ENCODE data around the gene UHMK1. TPM values are rescaled to one million over a fixed set of nuclear protein-coding genes. Genes with fewer than 3 reads are reported as not detected.
A peak's percentile ranks its signal among the peaks of the same experiment; 100 is the strongest.

Gene UHMK1
- total and polyA plus RNA-seq, 7 donors = 16.7 to 62.1 (median 35.4) TPM

DNA sequence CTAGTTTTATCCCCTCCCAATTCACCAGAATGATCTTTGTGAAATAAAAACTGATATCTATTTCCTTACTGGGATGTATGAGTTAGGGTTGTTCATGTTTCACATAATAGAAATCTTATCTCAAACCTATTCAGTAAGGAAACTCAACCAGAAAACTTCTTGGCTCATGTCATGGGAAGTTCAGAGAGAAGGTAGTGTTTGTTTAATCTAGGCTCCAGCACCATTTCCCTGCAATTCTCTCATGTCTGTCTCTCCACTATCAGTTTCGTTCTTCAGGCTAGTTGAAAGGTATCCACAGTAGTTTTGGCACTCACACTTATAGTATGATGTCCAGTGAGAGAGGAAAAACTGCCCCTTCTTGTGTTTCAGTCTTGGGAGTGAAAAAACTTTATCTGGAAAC lies 34.6 kb upstream of the UHMK1 start:
- ATAC-seq = no peak
- no peaks in the 10 kb centered on the region for H3K9me3 ChIP-seq

DNA sequence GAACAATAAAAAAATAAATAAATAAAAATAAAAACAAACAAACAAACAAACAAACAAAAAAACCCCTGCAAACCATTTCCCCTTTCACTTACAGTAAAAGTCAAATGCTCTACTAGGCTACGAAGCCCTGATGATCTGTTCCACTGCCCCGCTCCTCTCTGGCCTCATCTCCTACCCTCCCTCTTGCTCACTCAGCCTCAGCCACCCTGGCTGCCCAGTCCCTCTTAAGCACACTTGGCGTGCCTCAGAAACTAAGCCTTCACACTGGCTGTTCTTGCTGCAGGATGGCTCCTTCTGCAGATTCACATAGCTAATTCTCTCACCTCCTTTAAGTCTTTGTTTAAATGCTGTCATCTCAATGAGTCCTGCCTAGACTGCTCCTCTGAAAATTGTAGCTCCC lies 30.8 kb upstream of the UHMK1 start:
- H3K36me3 ChIP-seq (ENCODE audit: insufficient read depth in 1 of 2, low read depth in 1 of 2) = no peaks in the 10 kb centered on the region
- WGBS, 3 donors = 82 to 92% (median 82%) methylated on average over 3 of the region's 3 CpGs
- no peak overlapping the region for H3K4me3 ChIP-seq

More for the DNA sequence above, 34.6 kb upstream of the UHMK1 start:
- no peaks in the 10 kb centered on the region for H3K4me1 ChIP-seq
- TF ChIP-seq, protein P1, sequence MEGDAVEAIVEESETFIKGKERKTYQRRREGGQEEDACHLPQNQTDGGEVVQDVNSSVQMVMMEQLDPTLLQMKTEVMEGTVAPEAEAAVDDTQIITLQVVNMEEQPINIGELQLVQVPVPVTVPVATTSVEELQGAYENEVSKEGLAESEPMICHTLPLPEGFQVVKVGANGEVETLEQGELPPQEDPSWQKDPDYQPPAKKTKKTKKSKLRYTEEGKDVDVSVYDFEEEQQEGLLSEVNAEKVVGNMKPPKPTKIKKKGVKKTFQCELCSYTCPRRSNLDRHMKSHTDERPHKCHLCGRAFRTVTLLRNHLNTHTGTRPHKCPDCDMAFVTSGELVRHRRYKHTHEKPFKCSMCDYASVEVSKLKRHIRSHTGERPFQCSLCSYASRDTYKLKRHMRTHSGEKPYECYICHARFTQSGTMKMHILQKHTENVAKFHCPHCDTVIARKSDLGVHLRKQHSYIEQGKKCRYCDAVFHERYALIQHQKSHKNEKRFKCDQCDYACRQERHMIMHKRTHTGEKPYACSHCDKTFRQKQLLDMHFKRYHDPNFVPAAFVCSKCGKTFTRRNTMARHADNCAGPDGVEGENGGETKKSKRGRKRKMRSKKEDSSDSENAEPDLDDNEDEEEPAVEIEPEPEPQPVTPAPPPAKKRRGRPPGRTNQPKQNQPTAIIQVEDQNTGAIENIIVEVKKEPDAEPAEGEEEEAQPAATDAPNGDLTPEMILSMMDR (IDR thresholded peaks at IDR 0.05) = no peak
- intact Hi-C loops (cut with DNase I) = no loop called here
- H3K27ac ChIP-seq = no peak overlapping the region
- WGBS, 3 donors = 39 to 45% (median 44%) methylated on average over 1 of the region's 1 CpG
- DNase-seq = no peak
- no peaks in the 10 kb centered on the region for H3K27me3 ChIP-seq (ENCODE audit: insufficient read depth in 3 of 3, low read length in 2 of 3)
- H3K36me3 ChIP-seq (ENCODE audit: insufficient read depth in 1 of 2, low read depth in 1 of 2) = no peaks in the 10 kb centered on the region
- no peak overlapping the region for H3K4me3 ChIP-seq

DNA sequence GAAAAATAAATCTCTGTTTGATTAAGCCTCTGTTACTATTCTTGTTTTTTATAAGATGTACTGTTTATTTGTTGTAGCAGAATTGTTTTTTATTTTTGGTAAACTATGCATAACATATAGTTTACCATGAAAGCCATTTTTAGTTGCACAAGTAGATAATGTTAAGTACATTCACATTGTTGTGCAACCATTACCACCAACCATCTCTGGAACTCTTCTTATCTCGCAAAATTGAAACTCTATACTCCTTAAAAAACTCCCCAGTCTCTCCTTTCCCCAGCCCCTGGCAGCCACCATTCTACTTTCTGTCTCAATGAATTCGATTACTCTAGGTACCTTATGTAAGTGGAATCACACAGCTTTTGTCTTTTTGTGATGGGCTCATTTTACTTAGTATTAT lies 27.4 kb upstream of the UHMK1 start:
- Histone ChIP-seq H3K4me1 (no peaks in the 10 kb centered on the region), H3K27ac (no peak overlapping the region), H3K4me3 (no peak overlapping the region), H3K9me3 (no peaks in the 10 kb centered on the region), H3K27me3 (ENCODE audit: insufficient read depth in 3 of 3, low read length in 2 of 3) (peaks cover 0 to 2% (median 0%) of the 10 kb centered on the region in 3 donors), H3K36me3 (ENCODE audit: insufficient read depth in 1 of 2, low read depth in 1 of 2) (no peaks in the 10 kb centered on the region)
- WGBS, 3 donors = 40 to 60% (median 41%) methylated on average over 2 of the region's 2 CpGs
- intact Hi-C loops (cut with DNase I) = no loop called here
- ATAC-seq (no peak), DNase-seq (no peak)
- TF ChIP-seq, protein P1 (IDR thresholded peaks at IDR 0.05) = no peak

More for the DNA sequence above, 30.8 kb upstream of the UHMK1 start:
- no peak overlapping the region for H3K27ac ChIP-seq
- no peaks in the 10 kb centered on the region for H3K9me3 ChIP-seq
- intact Hi-C loops (cut with DNase I) = no loop called here
- no peaks in the 10 kb centered on the region for H3K4me1 ChIP-seq
- TF ChIP-seq, protein P1 (IDR thresholded peaks at IDR 0.05) = no peak
- peaks cover 0 to 2% (median 0%) of the 10 kb centered on the region in 3 donors for H3K27me3 ChIP-seq (ENCODE audit: insufficient read depth in 3 of 3, low read length in 2 of 3)
- DNase-seq (no peak), ATAC-seq (no peak)

DNA sequence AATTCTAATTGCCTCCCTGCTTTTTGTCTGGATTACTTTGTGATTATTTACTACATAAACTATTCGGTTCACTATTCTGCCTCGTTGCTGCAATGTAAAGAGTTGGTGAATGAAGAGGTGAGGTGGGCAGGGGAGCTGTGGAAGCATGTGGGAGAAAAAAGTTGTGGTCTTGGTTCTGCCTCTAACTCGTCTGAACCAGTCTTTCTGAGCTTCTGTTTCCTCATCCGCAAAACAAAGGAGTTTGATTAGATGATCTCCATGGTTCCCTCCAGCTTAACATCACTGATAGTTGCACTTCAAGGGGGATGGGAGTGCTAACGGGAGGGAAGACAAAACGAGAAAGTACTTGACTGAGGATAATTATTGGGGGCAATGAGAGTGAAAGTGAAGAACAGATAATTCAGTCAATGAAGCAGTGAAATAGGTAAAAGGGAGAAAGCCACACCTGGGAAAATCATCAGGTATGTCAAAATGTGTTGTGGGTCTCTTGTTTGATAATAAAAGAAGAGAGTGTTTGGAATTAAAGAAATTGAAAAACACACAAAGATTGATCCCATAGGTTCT lies 26.2 kb upstream of the UHMK1 start:
- Histone ChIP-seq H3K9me3 (no peaks in the 10 kb centered on the region), H3K36me3 (ENCODE audit: insufficient read depth in 1 of 2, low read depth in 1 of 2) (no peaks in the 10 kb centered on the region), H3K27me3 (ENCODE audit: insufficient read depth in 3 of 3, low read length in 2 of 3) (peaks cover 0 to 2% (median 0%) of the 10 kb centered on the region in 3 donors), H3K4me1 (no peaks in the 10 kb centered on the region), H3K27ac (no peak overlapping the region), H3K4me3 (no peak overlapping the region)
- TF ChIP-seq, protein P1 (IDR thresholded peaks at IDR 0.05) = no peak
- no peak for DNase-seq
- no peak for ATAC-seq
- WGBS, 3 donors = 38 to 46% (median 39%) methylated on average over 6 of the region's 6 CpGs
- intact Hi-C loops (cut with DNase I) = no loop called here

DNA sequence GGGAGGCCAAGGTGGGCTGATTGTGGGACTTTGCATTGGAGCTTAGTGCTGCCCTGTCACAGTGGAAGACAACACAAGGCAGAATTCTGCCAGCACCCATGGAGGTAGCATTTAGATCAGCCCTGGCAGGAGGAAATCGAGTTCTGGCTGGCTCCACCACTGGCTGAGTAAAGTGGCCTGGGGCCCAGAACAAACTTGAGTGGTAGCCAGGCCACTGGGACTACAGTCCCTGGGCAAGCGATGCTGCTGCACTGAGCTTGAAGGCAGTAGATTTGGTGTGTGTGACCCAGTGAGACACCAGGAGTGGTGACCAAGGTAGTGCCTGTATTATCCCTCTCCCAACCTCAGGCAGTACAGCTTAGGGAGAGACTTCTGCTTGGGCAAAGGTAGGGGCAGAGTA lies 22.5 kb upstream of the UHMK1 start:
- Histone ChIP-seq H3K27ac (no peak overlapping the region), H3K9me3 (no peaks in the 10 kb centered on the region), H3K4me3 (no peak overlapping the region), H3K27me3 (ENCODE audit: insufficient read depth in 3 of 3, low read length in 2 of 3) (no peaks in the 10 kb centered on the region), H3K36me3 (ENCODE audit: insufficient read depth in 1 of 2, low read depth in 1 of 2) (no peaks in the 10 kb centered on the region), H3K4me1 (no peaks in the 10 kb centered on the region)
- WGBS, 3 donors = 27 to 31% (median 28%) methylated on average over 2 of the region's 2 CpGs
- DNase-seq (peak; percentile 15 to 60), ATAC-seq (peak; percentile 37 to 92 (median 71))
- intact Hi-C loops (cut with DNase I) = no loop called here
- TF ChIP-seq, protein P1 (IDR thresholded peaks at IDR 0.05) = no peak
